Measurements from ENCODE around the gene TCAP.

Gene TCAP

DNA sequence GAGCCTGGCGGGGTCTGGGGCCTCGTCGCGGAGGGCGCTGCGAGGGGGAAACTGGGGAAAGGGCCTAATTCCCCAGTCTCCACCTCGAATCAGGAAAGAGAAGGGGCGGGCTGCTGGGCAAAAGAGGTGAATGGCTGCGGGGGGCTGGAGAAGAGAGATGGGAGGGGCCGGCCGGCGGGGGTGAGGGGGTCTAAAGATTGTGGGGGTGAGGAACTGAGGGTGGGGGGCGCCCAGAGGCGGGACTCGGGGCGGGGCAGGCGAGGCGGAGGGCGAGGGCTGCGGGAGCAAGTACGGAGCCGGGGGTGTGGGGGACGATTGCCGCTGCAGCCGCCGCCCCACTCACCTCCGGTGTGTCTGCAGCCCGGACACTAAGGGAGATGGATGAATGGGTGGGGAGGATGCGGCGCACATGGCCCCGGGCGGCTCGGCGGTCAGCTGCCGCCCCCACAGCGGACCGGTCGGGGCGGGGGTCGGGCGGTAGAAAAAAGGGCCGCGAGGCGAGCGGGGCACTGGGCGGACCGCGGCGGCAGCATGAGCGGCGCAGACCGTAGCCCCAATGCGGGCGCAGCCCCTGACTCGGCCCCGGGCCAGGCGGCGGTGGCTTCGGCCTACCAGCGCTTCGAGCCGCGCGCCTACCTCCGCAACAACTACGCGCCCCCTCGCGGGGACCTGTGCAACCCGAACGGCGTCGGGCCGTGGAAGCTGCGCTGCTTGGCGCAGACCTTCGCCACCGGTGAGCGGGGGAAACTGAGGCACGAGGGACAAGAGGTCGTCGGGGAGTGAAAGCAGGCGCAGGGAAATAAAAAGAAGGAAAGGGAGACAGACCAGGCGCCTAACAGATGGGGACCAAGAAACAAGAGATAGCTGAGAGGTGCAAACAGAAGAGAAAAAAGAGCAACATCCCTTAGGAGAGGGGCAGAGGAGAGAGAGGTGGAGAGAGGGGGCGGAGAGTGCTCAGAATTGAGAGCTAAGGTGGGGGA lies 3.1 kb downstream of the TCAP start, which contains the start of gene PNMT:
TSS of gene PNMT (plus strand) at position 509 of the 980 bp plus-strand sequence. CDS start at position 532, 23 bp downstream.
- DNase-seq, result peak; percentile 53 to 70

DNA sequence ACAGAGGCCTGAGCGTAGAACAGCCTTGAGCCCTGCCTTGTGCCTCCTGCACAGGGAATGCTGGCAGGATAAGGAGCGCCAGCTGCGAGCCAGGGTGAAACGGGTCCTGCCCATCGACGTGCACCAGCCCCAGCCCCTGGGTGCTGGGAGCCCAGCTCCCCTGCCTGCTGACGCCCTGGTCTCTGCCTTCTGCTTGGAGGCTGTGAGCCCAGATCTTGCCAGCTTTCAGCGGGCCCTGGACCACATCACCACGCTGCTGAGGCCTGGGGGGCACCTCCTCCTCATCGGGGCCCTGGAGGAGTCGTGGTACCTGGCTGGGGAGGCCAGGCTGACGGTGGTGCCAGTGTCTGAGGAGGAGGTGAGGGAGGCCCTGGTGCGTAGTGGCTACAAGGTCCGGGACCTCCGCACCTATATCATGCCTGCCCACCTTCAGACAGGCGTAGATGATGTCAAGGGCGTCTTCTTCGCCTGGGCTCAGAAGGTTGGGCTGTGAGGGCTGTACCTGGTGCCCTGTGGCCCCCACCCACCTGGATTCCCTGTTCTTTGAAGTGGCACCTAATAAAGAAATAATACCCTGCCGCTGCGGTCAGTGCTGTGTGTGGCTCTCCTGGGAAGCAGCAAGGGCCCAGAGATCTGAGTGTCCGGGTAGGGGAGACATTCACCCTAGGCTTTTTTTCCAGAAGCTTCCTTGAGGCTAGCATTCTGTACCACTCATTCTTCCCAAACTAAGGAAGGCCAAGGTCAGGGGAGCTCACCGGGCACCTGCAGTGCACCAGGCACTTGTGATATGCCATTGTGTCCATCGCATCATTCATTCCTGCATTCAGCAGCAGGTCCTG lies 5.0 kb downstream of the TCAP start:
- no peak for DNase-seq

DNA sequence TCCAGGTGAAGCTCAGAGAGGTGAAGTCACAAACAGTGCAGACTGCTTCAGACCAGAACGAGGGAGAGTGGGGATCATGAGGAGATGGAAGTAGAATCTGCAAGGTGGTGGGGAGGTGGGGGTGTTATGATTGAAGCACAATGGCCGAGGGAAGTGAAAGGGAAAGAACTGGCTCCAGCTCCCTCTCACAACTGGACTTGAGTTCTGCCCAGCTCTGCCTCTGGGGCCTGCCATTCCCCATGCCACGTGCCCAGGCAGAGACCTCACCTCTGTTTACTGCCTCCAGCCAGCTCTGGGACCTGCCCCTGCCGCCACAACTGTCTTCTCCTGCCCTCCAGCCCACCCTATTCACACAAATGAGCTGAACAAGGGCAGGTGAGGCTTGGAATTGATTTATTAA lies 5.6 kb downstream of the TCAP start:
- DNase-seq, result no peak

DNA sequence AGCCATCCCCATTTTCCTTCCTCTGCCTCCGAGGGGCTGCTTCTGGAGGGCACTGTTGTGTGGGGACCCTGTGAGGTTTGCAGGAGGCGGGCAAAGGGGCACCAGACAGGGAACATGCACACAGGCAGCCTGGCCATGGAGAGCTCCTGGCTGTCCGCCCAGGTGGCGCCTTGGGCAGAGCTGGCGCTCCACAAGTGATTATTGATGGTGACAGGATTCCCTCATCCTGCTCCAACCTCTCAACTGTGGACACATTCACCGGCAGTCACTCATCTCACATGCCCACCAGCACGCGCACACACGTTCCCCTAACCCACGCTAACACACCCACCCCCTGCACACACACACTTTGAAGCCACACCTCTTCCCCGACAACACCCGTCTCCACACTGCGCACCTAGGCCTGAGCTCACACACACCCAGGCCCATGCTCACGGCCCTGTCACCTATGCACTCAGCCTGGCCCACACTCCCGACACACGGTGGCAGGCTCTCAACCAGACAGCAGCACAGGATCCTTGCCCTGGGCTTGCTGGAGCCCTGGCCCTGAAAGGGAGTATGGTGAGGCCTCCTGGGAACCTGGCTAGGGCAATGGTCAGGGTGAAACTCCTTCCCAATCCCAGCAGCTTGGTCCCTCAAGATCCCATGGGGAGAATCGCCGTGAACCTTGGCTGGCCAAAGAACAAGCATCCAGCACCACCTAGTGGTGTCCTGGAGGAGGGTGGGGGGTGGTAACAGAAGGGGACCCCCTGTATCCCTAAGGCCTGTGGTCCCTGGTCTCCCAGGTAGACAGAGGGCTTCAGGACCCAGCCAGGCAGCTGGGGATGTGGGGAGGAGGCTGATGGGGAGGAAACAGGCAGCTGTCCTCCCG lies 6.7 kb downstream of the TCAP start:
- DNase-seq, result no peak

DNA sequence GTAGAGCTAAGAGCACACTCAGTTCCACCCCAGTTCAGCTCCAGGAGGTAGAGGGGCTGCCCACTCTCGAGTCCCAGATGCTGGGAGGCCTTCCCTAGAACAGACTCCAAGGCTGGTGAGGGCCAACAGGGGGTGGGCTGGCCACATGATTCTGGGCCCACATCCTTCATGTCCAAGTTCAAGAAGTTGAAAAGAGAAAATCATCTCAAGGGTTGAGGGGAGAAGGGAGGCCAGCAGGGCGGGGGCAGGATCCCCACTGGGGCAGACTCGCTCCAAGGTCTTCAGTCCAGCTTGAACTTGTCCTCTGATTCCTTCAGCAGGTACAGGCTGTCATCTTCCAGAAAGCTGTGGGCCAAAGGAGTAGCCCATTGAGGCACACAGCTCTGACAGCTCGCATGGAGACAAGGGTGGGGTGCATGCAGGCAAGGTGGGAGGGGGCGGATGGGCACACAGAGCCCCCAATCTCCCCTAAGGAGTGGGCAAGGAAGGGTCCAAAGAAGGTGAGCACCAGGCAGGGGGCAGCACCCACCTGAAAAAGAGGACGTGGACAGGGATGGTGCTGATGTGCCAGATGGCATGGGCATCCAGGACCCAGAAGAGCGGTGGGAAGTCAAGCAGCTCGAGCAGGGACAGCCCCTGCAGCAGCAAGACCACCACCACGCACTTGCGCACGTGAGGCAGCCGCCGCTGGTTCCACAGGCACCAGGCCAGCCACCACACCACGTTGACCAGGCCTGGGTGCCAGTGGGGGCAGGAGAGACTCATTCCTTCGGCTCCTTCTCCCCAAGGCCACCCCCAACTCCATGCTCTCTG lies 7.6 kb downstream of the TCAP start:
- no peak for DNase-seq

DNA sequence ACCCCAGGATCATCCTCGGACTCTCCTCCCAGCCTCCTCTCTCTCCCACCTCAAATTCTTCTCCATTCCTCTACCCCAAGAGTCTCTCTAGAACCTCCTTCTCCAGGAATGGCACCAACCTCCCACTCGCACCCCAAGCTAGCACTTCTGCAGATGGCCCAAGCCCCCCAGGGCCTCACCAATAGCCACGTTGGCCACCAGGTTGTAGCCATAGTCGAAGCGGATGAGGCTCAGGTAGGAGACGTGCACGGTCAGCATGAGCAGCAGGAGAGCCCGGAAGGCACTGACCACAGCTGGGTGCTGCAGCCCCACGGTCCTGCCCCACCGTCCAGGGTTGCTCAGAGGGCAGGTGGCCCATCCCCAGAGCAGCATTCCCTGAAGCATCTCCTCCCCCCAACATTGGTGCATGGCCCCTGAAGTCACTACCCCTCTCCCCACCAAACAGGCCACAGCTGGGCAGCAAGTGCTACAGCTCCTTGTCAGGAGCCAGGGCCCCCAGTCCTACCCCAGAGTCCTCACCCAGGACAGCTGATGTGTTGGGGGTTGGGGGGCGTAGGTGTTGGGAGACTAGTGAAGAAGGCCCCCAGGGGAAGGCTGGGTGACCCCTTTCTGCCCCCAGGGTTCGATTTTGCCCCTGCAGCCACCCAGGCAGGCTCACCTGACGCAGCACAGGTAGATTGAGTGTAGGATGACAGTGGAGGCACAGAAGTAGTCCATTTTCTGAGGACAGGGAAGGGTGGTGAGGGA lies 8.4 kb downstream of the TCAP start:
- DNase-seq, result no peak

DNA sequence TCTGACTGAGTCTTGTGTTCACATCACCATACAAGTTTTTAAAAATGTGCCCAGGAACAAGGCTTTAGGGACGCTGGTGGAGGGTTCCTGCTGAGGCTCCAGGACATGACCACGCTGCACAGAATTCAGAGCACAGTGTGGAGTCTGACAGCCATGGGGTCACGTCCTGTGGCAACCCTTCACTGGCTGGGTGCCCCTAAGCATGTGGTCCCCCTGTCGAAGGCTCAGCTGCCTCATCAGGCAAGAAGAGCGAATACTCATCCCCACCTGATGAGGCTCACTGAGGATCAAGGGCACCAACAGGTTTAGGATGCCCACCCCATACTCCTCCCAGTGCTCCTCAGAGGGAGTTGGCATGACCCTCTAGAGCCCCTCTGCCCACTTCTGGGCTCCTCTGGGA lies 9.0 kb downstream of the TCAP start:
- DNase-seq, result no peak

DNA sequence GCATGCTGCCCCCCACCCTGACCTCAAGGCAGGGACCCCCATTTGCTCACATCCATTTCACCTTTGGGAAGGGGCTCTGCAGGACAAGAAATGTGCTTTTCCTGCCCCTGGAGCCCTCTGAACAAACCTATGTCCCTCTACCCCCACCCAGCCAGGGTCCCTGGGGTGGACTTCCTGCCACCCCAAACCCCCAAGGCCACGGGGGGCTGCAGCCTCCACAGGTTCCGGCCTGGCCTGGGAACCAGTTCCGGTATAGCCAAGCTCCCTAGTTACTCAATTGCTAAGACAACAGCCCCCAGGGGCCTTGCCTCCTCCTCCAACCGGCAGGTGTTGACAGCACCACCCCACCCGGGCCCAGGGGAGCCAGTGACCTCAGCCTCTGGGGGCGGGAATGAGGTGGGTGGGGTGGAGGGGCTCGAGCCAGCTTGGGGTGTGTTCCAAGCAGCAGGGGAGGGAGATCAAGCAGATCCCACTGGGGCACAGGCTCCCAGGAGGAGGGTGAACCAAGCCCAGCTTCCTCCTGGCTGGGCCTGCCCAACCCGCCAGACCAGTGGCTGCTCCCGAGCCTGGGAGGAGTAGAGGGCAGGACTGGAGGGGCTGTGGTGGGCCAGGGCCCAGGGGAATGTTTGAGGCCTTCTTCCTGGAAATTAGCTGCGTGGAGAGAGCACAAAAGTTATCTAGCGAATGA lies 9.7 kb downstream of the TCAP start:
- no peak for DNase-seq

DNA sequence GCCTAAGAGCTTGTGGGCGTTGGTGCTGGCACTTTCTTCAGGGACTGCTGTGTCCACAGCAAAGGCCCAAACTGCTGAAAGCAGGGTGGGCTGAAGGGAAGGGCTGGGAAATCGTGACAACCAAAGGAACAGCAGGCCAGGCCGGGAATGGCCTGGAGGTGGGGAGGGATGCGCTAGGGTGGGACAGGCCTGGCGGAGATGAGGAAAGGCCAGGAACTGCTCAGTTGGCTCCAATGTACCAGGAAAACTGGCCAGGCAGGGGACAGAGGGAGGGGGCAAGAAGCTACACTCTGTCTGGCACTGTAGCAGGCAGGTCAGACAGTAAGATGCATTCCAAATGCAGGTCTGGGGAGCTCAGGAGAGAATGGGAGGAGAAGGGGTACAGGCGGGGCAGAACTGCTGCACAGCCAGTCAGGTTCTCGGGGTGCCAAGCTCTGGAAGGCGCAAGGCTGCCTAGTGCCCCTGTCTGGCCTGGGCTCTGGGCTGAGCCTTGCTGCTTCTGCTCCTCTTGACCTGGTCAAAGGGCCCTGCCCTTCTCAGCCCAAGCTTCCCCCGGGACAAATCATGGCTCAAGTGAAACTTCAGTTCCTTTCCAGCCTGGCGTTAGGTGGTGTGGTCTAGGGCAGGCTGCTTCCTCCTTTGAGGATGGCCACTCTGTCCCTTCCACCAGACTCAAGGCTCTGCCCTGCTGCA lies 10.4 kb downstream of the TCAP start:
- no peak for DNase-seq

DNA sequence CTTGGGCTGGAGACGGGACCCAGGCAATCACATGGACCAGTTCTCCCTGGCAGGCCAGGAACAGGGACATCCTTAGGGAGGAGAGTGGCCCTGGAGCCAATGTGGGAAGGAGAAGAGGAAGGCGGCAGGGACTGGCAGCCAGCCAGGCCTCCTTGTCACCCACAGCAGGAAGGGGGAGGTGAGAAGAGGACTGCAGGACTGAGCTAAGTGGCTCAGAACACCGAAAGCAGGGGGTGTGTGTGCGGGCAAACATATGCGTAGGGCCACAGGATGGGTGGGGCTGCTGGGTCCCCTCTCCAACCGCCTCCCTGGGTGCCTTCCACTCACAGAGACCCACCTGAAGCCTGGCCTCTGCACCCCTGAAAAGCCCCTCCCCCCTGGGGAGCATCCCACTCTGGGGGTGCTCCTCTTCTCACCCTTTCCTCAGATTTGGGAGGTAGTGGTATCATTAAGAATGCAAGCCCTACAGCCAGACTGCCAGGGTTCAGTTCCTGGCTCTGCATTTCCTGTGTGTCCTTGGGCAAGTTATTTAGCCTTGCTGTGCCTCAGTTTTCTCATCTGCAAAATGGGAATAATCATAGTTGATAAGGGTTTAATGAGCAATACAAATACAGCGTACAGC lies 11.2 kb downstream of the TCAP start:
- peak in 1 of 2 donors; percentile 31 for DNase-seq

DNA sequence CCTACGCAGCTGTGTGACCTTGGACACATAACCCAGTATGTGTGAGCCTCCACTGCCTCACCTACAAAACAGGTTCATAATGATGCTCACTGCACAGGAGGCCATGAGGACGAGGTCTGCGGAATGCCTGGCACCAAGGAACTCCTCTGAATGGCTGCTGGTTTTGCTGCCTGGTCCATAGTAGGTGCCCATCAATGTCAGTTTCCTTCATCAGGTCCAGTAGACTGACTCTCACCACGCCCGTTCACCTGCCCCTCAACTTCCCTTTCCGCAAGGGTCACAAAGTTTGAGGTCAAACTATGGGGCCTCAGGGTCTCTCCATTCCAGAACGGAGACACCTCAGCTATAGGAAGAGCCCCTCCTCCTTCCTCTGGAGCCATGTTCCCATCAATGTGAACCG lies 11.9 kb downstream of the TCAP start:
- DNase-seq, result no peak

DNA sequence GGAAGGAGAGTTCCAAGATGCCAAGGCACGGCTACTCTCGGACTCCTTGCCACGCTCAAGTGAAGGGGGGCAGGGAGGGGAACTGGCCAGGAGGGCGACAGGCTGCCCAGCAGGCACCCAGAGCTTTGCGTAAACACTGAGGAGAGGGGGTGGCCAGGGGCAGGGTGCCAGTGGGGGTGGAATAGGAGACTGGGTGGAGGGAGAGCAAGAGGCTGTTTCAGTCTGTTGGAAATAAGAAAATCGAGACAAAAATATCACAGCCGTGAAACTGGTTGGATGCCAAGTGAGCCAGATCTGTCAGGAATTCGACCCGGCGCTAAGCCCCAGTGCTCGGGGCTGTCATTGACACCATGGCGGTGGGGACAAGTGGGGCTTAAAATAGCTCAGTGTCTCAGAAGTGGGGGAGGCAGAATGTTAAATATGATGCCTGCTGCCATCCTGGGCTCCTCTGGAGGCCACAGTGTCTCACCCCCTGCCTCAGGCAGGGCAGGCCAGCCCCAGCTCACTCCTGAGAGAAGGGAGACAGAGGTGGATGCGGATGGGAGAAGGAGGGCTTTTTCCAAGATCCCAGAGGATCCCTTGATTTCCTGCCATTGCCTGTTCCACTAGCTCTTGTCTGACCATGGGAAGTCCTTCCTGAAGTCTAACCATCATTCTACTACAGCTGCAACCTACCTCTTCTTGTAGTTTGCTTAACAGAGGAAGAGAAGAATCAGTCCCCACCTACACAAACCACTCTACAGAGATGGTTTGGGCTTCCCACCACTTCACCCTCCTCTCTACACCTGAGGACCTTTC lies 12.6 kb downstream of the TCAP start:
- DNase-seq, result no peak

DNA sequence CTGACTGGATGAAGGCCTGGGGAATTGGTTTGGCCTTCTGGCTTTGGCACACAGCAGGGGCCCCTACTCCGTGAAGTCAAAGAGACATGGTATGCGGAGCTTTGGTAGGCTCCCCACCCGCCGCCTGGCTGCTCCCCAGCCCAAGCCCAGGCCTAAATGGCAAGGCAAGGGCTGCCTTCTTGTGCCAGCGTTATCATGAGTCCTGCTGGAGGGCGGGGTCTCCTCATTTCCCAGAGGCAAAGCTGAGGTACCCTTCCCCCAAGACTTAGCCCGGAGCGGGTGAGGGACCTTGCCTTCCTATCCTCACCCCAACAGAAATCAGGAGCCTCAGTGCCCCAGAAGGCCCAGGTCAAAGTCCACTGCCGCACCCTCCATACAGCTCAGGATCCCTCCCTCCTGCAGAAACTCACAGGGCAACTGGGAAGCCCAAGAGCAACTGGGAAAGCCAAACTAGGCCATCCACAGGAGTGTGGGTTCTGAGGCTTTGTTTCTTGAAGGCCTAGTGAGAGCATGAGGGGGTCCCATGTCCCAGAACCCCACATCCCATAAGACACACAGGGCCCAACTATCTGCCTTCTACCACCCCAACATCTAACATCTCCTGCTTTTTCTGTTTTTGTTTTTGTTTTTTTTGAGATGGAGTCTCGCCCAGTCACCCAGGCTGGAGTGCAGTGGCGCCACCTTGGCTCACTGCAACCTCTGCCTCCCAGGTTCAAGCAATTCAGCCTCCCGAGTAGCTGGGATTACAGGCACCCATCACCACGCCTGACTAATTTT lies 13.4 kb downstream of the TCAP start:
- no peak for DNase-seq

DNA sequence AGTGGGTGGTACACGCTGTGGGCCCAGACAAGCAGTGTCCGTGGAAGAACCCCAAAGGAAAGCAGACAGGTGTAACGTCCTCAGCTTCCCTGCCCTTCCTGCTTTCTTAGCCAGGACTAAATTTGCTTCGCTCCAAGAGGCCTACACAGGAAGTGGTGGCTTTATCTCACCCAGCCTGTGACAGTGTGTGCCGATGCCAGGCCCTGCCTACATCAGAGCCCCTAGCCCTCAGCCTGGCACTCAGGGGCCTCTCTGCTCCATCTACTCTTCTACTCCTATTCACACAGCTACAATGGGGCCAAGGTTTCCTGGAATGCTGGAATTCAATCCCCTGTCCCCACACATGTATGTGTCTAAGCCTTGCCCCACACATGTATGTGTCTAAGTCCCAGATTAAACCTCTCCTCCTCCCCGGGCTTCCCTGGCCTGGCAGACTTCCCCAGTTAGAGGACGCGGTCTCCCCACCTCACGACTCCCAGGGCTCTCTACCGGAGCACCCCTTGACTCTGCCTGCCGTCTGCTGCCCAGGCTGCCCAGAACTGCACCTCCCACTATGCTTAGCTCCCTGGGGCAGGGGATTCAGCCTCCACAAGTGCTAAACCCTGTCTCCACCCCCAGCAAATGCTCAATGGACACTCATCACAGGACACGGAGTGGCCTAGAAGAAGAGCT lies 14.5 kb downstream of the TCAP start:
- peak in 1 of 2 donors; percentile 38 for DNase-seq

DNA sequence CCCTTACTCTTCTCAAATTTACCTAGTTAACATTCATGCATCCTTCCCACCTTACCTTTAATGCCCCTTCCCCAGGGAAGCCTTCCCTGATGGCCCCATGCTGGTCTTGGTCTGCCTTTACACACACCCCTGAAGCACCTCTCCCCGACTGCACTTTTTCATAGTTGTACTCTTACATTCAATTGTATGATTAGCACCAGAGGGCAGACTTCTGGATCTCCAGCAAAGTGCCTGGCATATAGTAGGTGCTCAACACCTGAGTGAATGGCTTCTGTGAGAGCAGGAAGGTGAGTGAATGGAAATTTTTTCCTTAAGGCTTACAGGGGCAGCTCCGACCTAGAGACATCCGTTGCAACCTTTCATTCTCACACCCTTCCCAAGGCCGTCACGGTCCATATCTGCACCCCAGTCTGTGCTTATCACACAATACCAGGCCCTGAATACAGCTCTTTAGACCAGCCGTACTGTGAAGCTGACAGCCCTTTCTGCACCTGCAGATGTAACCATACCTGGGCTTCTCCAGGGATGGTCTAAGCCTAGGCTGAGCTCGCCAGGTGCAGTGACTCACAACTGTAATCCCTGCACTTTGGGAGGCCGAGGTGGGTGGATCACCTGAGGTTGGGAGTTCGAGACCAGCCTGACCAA lies 18.3 kb downstream of the TCAP start:
- DNase-seq, result no peak
